Measurements from ENCODE around the gene LAMA2. TPM values are rescaled to one million over a fixed set of nuclear protein-coding genes. Genes with fewer than 3 reads are reported as not detected.

The LAMA2 gene
- total RNA-seq, 1 donor from 2014 or later = 1.9 TPM

DNA sequence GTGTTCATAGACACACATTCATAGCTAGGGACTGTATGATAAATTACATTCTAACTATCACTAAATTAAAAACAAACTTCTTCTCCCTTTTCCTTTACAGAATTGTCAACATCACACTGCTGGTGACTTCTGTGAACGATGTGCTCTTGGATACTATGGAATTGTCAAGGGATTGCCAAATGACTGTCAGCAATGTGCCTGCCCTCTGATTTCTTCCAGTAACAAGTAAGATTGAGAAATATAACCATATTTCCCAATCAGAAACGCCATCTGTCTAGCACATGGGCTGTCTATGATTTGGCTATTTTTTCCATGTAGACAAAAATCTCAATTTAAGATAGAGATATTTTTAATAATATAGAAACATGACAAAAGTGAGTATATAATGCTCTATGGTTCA is 459.3 kb downstream of the LAMA2 start:
- TF ChIP-seq, protein P1, sequence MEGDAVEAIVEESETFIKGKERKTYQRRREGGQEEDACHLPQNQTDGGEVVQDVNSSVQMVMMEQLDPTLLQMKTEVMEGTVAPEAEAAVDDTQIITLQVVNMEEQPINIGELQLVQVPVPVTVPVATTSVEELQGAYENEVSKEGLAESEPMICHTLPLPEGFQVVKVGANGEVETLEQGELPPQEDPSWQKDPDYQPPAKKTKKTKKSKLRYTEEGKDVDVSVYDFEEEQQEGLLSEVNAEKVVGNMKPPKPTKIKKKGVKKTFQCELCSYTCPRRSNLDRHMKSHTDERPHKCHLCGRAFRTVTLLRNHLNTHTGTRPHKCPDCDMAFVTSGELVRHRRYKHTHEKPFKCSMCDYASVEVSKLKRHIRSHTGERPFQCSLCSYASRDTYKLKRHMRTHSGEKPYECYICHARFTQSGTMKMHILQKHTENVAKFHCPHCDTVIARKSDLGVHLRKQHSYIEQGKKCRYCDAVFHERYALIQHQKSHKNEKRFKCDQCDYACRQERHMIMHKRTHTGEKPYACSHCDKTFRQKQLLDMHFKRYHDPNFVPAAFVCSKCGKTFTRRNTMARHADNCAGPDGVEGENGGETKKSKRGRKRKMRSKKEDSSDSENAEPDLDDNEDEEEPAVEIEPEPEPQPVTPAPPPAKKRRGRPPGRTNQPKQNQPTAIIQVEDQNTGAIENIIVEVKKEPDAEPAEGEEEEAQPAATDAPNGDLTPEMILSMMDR (IDR thresholded peaks at IDR 0.05) = no peak
- Mint-ChIP-seq H3K27me3 (ENCODE audit: low read depth) (peaks cover 10% of the 10 kb centered on the region), H3K4me3 (ENCODE audit: unreplicated experiment) (no peak overlapping the region), H3K36me3 (ENCODE audit: low read depth) (peaks cover 2% of the 10 kb centered on the region), H3K27ac (ENCODE audit: unreplicated experiment) (no peak overlapping the region), H3K4me1 (ENCODE audit: low read depth) (no peaks in the 10 kb centered on the region), H3K9me3 (ENCODE audit: low read depth) (peaks cover 3% of the 10 kb centered on the region)
- DNase-seq (ENCODE audit: low spot score) = no peak

DNA sequence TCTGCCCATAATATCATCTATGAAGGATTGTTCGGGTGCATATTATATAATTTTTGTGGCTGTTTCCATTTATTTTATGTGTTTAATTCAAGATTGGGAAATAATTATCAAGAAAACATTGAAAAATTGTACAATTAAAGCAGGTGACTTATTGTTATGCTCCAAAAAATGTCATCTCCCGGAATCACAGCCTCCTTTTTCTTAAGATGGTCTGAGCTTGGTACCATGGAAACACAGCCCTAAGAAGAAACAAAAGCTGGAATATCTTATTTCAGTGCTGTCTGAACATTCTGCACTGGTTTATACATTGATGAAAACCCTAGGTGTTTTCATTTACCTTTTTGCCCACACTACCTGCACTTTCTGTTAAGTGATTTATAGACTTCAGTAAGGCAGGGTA is 459.9 kb downstream of the LAMA2 start:
- H3K36me3 Mint-ChIP-seq (ENCODE audit: low read depth) = peaks cover 2% of the 10 kb centered on the region
- H3K4me3 Mint-ChIP-seq (ENCODE audit: unreplicated experiment) = no peak overlapping the region
- TF ChIP-seq, protein P1 (IDR thresholded peaks at IDR 0.05) = no peak
- no peaks in the 10 kb centered on the region for H3K4me1 Mint-ChIP-seq (ENCODE audit: low read depth)
- no peak overlapping the region for H3K27ac Mint-ChIP-seq (ENCODE audit: unreplicated experiment)
- DNase-seq (ENCODE audit: low spot score) = no peak
- peaks cover 10% of the 10 kb centered on the region for H3K27me3 Mint-ChIP-seq (ENCODE audit: low read depth)
- peaks cover 3% of the 10 kb centered on the region for H3K9me3 Mint-ChIP-seq (ENCODE audit: low read depth)

DNA sequence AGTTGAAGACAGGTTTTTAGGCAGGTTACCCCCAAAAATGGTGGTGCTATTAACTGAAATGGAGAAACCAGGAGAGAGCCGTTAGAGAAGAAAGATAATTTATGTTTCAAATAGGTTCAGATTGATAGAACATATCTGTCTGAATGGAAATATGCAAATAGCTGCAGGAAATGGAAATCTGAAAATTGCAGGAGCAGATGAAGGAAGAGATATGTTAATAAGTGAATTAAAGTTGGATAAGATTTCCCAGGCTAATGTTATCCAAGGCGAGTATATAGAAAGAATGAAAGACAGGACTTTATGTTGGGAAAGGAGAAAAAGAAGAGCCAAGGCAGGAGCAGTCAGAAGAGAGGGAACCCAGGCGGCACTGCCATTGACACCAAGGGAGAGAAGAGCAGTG is 461.4 kb downstream of the LAMA2 start:
- Mint-ChIP-seq H3K9me3 (ENCODE audit: low read depth) (peaks cover 1% of the 10 kb centered on the region), H3K4me3 (ENCODE audit: unreplicated experiment) (no peak overlapping the region), H3K36me3 (ENCODE audit: low read depth) (peaks cover under 1% of the 10 kb centered on the region), H3K27me3 (ENCODE audit: low read depth) (peaks cover 9% of the 10 kb centered on the region), H3K4me1 (ENCODE audit: low read depth) (no peaks in the 10 kb centered on the region), H3K27ac (ENCODE audit: unreplicated experiment) (no peak overlapping the region)
- TF ChIP-seq, protein P1 (IDR thresholded peaks at IDR 0.05) = no peak
- no peak for DNase-seq (ENCODE audit: low spot score)

DNA sequence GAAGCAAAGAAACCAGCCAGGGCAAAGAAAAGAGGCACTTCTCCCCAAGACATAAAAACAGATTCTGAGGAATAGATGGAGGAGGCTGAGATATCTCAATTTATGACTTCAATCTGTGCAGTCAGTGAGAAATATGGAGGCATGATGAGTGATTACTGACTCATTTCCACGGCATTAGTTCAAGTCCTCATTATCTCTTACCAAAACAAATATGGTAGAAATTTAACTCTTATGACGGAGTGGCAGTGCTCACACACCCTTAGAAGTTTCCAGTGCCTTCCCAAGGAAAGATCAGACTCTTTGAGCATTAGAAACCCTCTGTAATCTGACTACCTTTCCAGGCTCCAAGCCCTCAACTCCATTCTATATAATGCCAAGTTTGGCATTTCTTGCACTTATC is 463.0 kb downstream of the LAMA2 start:
- no peaks in the 10 kb centered on the region for H3K36me3 Mint-ChIP-seq (ENCODE audit: low read depth)
- no peak overlapping the region for H3K27ac Mint-ChIP-seq (ENCODE audit: unreplicated experiment)
- H3K4me3 Mint-ChIP-seq (ENCODE audit: unreplicated experiment) = no peak overlapping the region
- DNase-seq (ENCODE audit: low spot score) = no peak
- peaks cover 8% of the 10 kb centered on the region for H3K27me3 Mint-ChIP-seq (ENCODE audit: low read depth)
- no peaks in the 10 kb centered on the region for H3K4me1 Mint-ChIP-seq (ENCODE audit: low read depth)
- TF ChIP-seq, protein P1 (IDR thresholded peaks at IDR 0.05) = no peak
- no peaks in the 10 kb centered on the region for H3K9me3 Mint-ChIP-seq (ENCODE audit: low read depth)

DNA sequence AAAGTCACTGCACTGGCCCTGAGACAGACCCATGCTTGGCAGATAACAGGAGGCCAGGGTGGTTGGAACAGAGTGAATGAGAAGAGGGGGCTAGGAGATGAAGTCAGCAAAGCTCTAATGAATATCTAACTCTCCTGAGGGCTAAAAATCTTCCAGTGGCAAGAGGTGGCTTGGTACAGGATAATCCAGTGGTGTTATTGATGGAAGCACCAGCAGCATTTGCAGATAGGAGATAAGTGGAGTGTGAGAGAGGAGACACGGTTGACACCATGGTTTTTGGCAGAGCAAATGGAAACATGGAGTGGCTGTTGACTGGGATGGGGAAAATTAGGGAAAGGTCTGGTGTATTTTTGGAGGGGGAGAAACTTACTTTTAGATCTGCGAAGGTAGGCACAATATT is 464.0 kb downstream of the LAMA2 start:
- Mint-ChIP-seq H3K4me3 (ENCODE audit: unreplicated experiment) (no peak overlapping the region), H3K4me1 (ENCODE audit: low read depth) (no peaks in the 10 kb centered on the region), H3K27ac (ENCODE audit: unreplicated experiment) (no peak overlapping the region), H3K36me3 (ENCODE audit: low read depth) (no peaks in the 10 kb centered on the region), H3K27me3 (ENCODE audit: low read depth) (peaks cover 8% of the 10 kb centered on the region), H3K9me3 (ENCODE audit: low read depth) (no peaks in the 10 kb centered on the region)
- TF ChIP-seq, protein P1 (IDR thresholded peaks at IDR 0.05) = no peak
- no peak for DNase-seq (ENCODE audit: low spot score)

Data from chondrocyte (in vitro differentiated cells).